ENCODE measurements around the gene ETFB.

Gene ETFB

GRCh38 chr19:51351266-51351990, 14.8 kb downstream of the ETFB start:
- DNase-seq (ENCODE audit: low read depth in 3 of 3), result no peak

- DNase-seq (ENCODE audit: low read depth in 3 of 3), result no peak
Observed at GRCh38 chr19:51347209-51347928, 18.8 kb downstream of the ETFB start.

GRCh38 chr19:51346742-51347141, 19.4 kb downstream of the ETFB start:
- no peak for DNase-seq (ENCODE audit: low read depth in 3 of 3)

DNA sequence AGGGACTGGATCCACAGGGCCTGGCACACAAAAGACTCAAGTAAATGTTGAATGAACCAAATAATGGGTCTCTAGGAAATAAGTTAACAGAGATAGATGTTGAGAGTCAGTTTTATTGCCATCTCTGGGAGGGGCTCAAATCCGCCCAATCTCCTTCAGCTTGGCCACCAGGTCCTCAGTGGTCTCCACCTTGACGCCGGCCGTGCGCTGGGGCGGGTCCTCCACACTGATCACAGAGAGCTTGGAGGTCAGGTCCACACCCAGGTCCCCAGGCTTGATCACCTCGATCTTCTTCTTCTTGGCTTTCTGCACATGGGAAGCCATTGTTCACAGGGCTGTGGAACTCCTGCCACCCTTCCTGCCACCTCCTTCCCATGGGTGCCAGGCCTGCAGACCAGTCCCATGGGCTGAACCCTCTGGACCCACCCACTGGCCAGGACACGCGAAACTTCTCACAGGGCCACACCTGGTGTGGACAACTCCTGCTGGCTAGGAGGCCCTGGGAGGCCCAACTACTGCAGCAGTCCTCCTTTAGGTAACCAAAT, 21.0 kb downstream of the ETFB start:
- DNase-seq (ENCODE audit: low read depth in 3 of 3), result no peak

- DNase-seq (ENCODE audit: low read depth in 3 of 3), result no peak
Observed at GRCh38 chr19:51342631-51343569, 23.3 kb downstream of the ETFB start.

- DNase-seq (ENCODE audit: low read depth in 3 of 3), result no peak
Observed at GRCh38 chr19:51341976-51342580, 24.1 kb downstream of the ETFB start, which contains the start of gene VSIG10L. VSIG10L (minus strand) TSS chr19:51342139; CDS start chr19:51342124, 15 bp downstream.

DNA sequence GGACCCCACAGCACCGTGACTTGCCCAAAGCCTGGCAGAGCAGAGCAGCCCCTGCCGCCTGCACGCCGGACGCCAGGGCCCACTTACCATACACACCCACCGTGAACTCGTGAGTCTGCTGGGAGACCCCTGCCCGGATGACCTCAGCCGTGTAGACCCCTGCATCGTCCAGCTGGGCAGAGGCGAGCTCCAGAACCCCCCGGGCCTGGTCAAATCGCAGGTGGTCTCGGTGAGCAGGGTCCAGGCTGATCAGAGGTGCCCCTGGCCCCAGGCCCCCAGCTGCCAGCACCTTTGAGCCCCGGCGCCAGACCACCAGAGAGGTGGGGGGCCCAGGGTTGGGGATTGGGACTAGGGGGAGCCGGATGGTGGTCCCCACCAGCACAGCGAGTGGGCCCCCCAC, 25.1 kb downstream of the ETFB start:
- DNase-seq (ENCODE audit: low read depth in 3 of 3), result no peak

GRCh38 chr19:51339687-51340656, 26.2 kb downstream of the ETFB start:
- peak; percentile 86 to 98 (median 91) for DNase-seq (ENCODE audit: low read depth in 3 of 3)

DNA sequence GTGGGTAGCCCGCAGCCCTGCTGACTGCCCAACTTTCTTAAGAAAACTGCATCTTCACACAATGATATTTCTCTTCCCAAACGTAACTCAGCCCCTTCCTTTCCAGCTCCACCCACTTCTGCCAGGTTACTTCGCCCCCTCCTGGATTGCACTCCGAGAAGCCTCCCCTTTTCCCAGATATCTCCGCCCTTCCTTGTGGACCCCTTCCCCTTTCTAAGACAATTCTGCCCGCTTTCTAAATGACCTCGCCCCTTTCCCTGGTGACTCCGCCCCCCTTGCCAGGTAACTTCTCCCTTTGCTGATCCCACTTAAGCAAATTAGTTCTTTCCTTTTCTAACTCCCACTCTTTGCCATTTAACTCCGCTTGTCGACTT, 26.9 kb downstream of the ETFB start:
- no peak for DNase-seq (ENCODE audit: low read depth in 3 of 3)

GRCh38 chr19:51338563-51339312, 27.4 kb downstream of the ETFB start:
- peak; percentile 75 to 89 (median 75) for DNase-seq (ENCODE audit: low read depth in 3 of 3)

- no peak for DNase-seq (ENCODE audit: low read depth in 3 of 3)
Observed at GRCh38 chr19:51337861-51338562, 28.2 kb downstream of the ETFB start.

GRCh38 chr19:51337141-51337860, 28.9 kb downstream of the ETFB start:
- DNase-seq (ENCODE audit: low read depth in 3 of 3), result no peak

DNA sequence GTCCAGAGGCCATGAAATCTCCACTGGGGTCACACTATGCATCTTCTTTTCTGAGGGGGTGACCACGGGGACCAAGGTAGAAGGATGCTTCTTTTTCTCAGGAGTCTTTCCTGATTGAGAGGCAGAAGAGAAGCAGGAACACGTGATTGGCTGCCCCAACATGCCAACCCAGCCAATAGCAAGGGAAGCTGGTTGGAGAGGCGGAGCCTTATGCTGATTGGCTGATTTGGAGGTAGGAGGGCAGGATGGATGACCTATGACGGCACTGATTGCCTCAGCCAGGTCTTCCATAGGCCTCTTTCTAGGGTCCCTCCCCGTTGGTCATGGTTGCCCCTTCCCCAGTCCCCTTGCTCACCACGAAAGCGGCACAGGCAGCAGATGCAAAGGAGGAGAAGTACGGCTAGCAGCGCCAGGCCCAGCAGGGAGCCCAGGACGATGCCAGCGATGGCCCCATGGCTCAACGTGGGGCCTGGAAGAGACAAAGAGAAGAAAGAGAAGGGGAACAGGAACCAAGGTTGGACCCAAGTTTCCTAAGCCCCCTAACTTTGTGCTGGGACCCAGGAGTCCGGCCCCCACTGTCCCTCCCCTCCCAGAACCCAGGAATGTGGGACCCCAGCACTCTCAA, 32.2 kb downstream of the ETFB start:
- no peak for DNase-seq (ENCODE audit: low read depth in 3 of 3)

GRCh38 chr19:51331716-51332115, 34.5 kb downstream of the ETFB start:
- no peak for DNase-seq (ENCODE audit: low read depth in 3 of 3)

- no peak for DNase-seq (ENCODE audit: low read depth in 3 of 3)
Observed at GRCh38 chr19:51331193-51331592, 35.0 kb downstream of the ETFB start.

- DNase-seq (ENCODE audit: low read depth in 3 of 3), result no peak
Observed at GRCh38 chr19:51330366-51330765, 35.8 kb downstream of the ETFB start.

DNA sequence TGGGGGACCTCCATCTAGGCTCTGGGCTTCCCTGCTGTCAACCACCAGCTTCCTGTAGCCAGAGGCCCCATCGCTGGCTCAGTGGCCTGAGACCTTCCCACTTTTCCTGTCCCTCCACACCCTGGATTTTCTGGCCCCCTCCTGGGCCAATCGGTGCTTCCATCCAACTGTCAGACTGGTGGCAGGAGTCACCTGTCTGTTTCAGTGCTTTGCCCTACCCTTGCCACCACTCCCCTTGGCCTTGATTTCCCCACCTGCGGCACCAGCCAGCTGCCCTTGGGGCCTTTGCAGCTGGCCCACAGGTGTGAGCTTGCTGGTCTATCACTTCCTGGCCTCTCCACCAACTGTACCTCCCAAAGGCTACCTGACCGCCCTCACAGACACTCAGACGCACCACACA, 36.8 kb downstream of the ETFB start:
- no peak for DNase-seq (ENCODE audit: low read depth in 3 of 3)

Data from stimulated activated CD4-positive, alpha-beta T cell treated with anti-CD3 and anti-CD28 coated beads, TNF-alpha, amount 100 ng/mL, for 24 hours (primary cell).